H1 (cell line): ENCODE data around the gene NET1. TPM values are rescaled to one million over a fixed set of nuclear protein-coding genes. Genes with fewer than 3 reads are reported as not detected.

ENCODE experiments used
- CHD2 ChIP-seq: IDR thresholded peaks from 2 replicates; pipeline ENCODE4 v1.6.1; 2012; ENCODE audit warnings: low read length, improper control_type of control experiment
- JUND ChIP-seq: IDR thresholded peaks from 2 replicates; pipeline ENCODE4 v1.6.1; 2011; ENCODE audit warnings: mild to moderate bottlenecking, improper control_type of control experiment, low read length
- NRF1 ChIP-seq: IDR thresholded peaks from 2 replicates; pipeline ENCODE4 v1.6.1; 2011; ENCODE audit warnings: mild to moderate bottlenecking, low read depth, low read length, improper control_type of control experiment
- polyA plus RNA-seq, 7 experiments: library from polyadenylated mRNA; depleted of rRNA in 3 of 7; stranded (reverse) in 5 of 7; unstranded in 2 of 7; fragments of >200 nt in 5 of 7; fragments of 200-250 nt in 2 of 7; gene quantifications; 1 replicate in 5 of 7; 2 replicates in 1 of 7; 4 replicates in 1 of 7; pipeline versions ENCODE4 v1.2.1 to v1.2.3, GENCODE V29; 2011 to 2013; ENCODE audit warnings: missing spikeins in 2 of 7, mixed read lengths in 2 of 7
- total RNA-seq: library from RNA; stranded (reverse); fragmentation: NEBNext Ultra II Directional; extraction: Animal tissue kit (Norgen Biotek cat#: 25700); gene quantifications from 2 replicates; pipeline ENCODE4 v1.2.1, GENCODE V29; 2021

Gene NET1
- total and polyA plus RNA-seq, 2 of the 8 experiments (the other 6 are each of a cell fraction or from before 2014, with no cell fraction given), result 21.5 to 117 TPM

DNA sequence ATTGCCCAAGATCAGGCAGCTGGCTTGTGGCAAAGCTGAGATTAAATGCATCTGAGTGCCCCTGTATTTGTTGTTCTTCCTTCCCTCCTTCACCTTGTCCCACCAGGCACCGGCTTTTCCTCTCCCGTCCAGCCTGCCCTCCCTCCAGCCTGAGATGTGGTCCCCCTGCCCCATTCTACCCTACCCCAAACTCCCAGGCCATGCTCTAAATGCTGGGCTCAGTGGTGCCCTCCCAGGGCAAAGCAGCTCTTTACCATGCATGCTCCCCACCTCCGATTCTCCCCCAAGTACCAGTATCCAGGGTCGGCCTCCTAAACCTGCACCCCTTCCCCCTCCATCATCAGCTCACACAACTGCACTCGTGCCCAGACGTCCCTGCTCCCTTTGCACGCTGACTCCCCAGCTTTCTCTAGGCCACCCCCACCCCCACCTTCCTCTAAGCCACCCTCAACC, 50.5 kb downstream of the NET1 start (continued):
- no peak for TF ChIP-seq JUND
- no peak for TF ChIP-seq CHD2
- TF ChIP-seq NRF1, result no peak
